Immature natural killer cell (primary cell): ENCODE measurements around the gene SPATA6. TPM values are rescaled to one million over a fixed set of nuclear protein-coding genes. Genes with fewer than 3 reads are reported as not detected.
"Not testable (repeated sequence)": the region's sequence is repeated elsewhere in the genome, so short reads cannot be mapped to it uniquely, and the experiment has no call there.

Source experiments
- DNase-seq, 3 donors: peaks; one replicate each; pipeline ENCODE4 v3.0.0; 2022; ENCODE audit warnings: mixed read lengths in 1 of 3
- H3K27ac Mint-ChIP-seq, 6 donors: one replicate each; pipeline ENCODE4 v1.8.0; 2020; ENCODE audit warnings: mixed read lengths in 6 of 6, mild to moderate bottlenecking in 5 of 6, inconsistent platforms in 4 of 6, moderate library complexity in 3 of 6
- H3K27me3 Mint-ChIP-seq, 3 donors: one replicate each; pipeline ENCODE4 v1.8.0; 2020 to 2021; ENCODE audit warnings: low read depth in 3 of 3, mild to moderate bottlenecking in 3 of 3, mixed read lengths in 3 of 3, moderate library complexity in 3 of 3, inconsistent platforms in 1 of 3
- H3K36me3 Mint-ChIP-seq, 3 donors: one replicate each; pipeline ENCODE4 v1.8.0; 2020; ENCODE audit warnings: mixed read lengths in 3 of 3, inconsistent platforms in 2 of 3, mild to moderate bottlenecking in 2 of 3
- H3K4me1 Mint-ChIP-seq, 2 donors: one replicate each; pipeline ENCODE4 v1.8.0; 2020; ENCODE audit warnings: inconsistent platforms in 2 of 2, mild to moderate bottlenecking in 2 of 2, mixed read lengths in 2 of 2, moderate library complexity in 1 of 2
- H3K4me3 Mint-ChIP-seq, 5 donors: one replicate each; pipeline ENCODE4 v1.8.0; 2020; ENCODE audit warnings: mild to moderate bottlenecking in 5 of 5, mixed read lengths in 5 of 5, inconsistent platforms in 3 of 5, moderate library complexity in 3 of 5
- H3K9me3 Mint-ChIP-seq, 6 donors: one replicate each; pipeline ENCODE4 v1.8.0; 2020; ENCODE audit warnings: mild to moderate bottlenecking in 6 of 6, mixed read lengths in 6 of 6, inconsistent platforms in 4 of 6, moderate library complexity in 3 of 6
- polyA plus RNA-seq, 3 donors: library from polyadenylated mRNA; unstranded; fragments of 300-500 nt; fragmentation: Illumina TruSeq; gene quantifications; one replicate each; pipeline ENCODE4 v1.2.3, GENCODE V29; 2021

Gene SPATA6
- polyA plus RNA-seq, 3 donors from 2014 or later = 1.1 to 2.5 TPM; not detected in 1

DNA sequence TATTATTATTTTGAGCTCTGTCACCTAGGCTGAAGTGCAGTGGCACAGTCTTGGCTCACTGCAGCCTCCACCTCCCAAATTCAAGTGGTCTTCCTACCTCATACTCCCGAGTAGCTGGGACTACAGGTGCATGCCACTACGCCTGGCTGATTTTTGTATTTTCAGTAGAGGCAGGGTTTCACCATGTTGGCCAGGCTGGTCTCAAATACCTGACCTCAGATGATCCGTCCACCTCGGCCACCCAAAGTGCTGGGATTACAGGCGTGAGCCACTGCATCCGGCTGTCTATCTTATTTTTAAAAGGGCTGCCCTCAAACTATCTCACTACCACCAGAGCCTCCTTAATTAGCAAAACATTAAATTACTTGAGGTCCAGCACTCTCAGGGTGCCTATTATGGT lies 177.9 kb downstream of the SPATA6 start:
- H3K36me3 Mint-ChIP-seq, H3K4me1 Mint-ChIP-seq, H3K27me3 Mint-ChIP-seq, DNase-seq, H3K27ac Mint-ChIP-seq, H3K9me3 Mint-ChIP-seq, H3K4me3 Mint-ChIP-seq: not testable (repeated sequence)

DNA sequence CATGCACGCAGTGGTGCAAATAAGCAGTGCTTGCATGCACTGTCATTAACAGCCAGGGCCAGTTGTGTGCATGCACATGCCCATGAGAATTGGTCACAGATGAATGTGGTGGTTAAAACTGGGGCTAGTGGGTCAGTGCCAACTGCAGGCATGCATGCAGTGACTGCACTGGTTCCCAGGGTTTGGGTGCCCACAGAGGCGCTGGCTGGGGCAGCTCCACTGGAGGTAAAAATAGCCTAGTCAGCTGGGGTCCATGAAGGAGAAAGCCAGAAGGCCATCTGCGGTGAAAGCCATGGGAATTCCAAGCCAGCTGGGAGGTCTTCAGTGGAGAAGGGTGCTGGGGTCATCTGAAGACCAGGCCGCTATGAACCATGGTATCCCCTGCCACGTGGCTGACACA lies 179.3 kb downstream of the SPATA6 start:
- Mint-ChIP-seq H3K27ac (no peak overlapping the region), H3K27me3 (peaks cover 0 to 4% (median 0%) of the 10 kb centered on the region in 3 donors), H3K9me3 (peaks cover 0 to 7% (median 0%) of the 10 kb centered on the region in 6 donors), H3K36me3 (no peaks in the 10 kb centered on the region), H3K4me3 (no peak overlapping the region), H3K4me1 (no peaks in the 10 kb centered on the region)
- no peak for DNase-seq

DNA sequence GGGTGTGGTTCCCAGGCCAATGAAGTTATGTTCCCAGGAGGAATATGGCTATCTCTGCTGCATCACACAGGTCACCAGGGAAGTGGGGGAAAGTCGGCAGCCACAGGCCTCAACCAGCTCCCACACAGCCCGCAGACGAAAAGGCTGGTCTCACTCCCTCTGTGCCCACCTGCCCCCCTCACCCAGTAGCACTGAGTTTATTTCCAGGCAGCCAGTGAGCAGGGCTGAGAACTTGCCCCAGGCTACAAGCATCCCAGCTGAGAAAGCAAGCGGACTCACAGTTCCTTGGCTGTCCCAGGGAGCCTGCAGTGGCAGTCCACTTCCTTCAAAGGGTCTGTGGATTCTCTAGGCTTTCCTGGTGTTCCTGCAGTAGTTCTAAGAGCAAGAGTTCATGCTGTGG lies 180.6 kb downstream of the SPATA6 start:
- no peak for DNase-seq
- Mint-ChIP-seq H3K36me3 (no peaks in the 10 kb centered on the region), H3K27ac (no peak overlapping the region), H3K4me3 (no peak overlapping the region), H3K9me3 (peaks cover 0 to 7% (median 0%) of the 10 kb centered on the region in 6 donors), H3K4me1 (no peaks in the 10 kb centered on the region), H3K27me3 (peaks cover 0 to 4% (median 0%) of the 10 kb centered on the region in 3 donors)

DNA sequence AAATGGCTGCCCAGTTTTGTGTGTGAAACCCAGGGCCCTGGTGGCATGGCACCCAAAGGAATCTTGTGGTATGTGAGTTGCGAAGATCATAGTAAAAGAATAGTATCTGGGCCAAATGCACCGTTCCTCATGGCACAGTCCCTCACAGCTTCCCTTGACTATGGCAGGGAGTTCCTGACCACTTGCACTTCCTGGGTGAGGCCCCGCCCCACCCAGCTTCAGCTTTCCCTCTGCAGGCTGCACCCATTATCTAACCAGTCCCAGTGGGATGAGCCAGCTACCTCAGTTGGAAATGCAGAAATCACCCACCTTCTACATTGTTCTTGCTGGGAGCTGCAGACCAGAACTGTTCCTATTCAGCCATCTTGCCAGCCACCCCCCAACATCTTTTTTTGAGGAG lies 186.5 kb downstream of the SPATA6 start:
- Mint-ChIP-seq H3K36me3 (no peaks in the 10 kb centered on the region), H3K27me3 (peaks cover 0 to 2% (median 2%) of the 10 kb centered on the region in 3 donors), H3K27ac (no peak overlapping the region), H3K4me3 (no peak overlapping the region), H3K9me3 (peaks cover 0 to 8% (median 2%) of the 10 kb centered on the region in 6 donors), H3K4me1 (no peaks in the 10 kb centered on the region)
- no peak for DNase-seq

DNA sequence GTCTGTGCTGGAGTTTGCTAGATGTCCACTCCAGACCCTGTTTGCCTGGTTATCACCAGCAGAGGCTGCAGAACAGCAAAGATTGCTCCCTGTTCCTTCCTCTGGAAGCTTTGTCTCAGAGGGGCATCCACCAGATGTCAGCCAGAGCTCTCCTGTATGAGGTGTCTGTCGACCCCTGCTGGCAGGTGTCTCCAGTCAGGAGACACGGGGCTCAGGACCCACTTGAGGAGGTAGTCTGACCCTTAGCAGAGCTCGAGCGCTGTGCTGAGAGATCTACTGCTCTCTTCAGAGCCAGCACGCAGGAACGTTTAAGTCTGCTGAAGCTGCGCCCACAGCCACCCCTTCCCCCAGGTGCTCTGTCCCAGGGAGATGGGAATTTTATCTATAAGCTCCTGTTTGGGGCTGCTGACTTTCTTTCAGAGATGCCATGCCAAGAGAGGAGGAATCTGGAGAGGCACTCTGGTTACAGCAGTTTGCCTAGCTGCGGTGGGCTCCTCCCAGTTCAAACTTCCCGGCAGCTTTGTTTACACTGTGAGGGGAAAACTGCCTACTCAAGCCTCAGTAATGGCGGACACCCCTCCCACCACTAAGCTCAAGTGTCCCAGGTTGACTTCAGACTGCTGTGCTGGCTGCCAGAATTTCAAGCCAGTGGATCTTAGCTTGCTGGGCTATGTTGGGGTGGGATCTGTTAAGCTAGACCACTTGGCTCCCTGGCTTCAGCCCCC lies 187.1 kb downstream of the SPATA6 start:
- not testable (repeated sequence) for H3K9me3 Mint-ChIP-seq, H3K27ac Mint-ChIP-seq, H3K36me3 Mint-ChIP-seq, H3K4me3 Mint-ChIP-seq, H3K4me1 Mint-ChIP-seq, DNase-seq, H3K27me3 Mint-ChIP-seq

DNA sequence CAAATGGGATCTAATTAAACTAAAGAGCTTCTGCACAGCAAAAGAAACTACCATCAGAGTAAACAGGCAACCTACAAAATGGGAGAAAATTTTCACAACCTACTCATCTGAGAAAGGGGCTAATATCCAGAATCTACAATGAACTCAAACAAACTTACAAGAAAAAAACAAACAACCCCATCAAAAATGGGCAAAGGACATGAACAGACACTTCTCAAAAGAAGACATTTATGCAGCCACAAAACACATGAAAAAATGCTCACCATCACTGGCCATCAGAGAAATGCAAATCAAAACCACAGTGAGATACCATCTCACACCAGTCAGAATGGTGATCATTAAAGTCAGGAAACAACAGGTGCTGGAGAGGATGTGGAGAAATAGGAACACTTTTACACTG lies 189.7 kb downstream of the SPATA6 start:
- not testable (repeated sequence) for H3K27ac Mint-ChIP-seq, H3K36me3 Mint-ChIP-seq

DNA sequence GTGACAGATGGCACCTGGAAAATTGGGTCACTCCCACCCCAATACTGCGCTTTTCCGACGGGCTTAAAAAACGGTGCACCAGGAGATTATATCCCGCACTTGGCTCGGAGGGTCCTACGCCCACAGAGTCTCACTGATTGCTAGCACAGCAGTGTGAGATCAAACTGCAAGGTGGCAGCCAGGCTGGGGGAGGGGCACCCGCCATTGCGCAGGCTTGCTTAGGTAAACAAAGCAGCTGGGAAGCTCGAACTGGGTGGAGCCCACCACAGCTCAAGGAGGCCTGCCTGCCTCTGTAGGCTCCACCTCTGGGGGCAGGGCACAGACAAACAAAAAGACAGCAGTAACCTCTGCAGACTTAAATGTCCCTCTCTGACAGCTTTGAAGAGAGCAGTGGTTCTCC lies 194.6 kb downstream of the SPATA6 start:
- not testable (repeated sequence) for H3K27ac Mint-ChIP-seq, H3K4me1 Mint-ChIP-seq, DNase-seq, H3K27me3 Mint-ChIP-seq, H3K9me3 Mint-ChIP-seq, H3K4me3 Mint-ChIP-seq, H3K36me3 Mint-ChIP-seq

More for the DNA sequence above, 189.7 kb downstream of the SPATA6 start:
- not testable (repeated sequence) for H3K4me3 Mint-ChIP-seq, H3K27me3 Mint-ChIP-seq, DNase-seq, H3K4me1 Mint-ChIP-seq, H3K9me3 Mint-ChIP-seq

DNA sequence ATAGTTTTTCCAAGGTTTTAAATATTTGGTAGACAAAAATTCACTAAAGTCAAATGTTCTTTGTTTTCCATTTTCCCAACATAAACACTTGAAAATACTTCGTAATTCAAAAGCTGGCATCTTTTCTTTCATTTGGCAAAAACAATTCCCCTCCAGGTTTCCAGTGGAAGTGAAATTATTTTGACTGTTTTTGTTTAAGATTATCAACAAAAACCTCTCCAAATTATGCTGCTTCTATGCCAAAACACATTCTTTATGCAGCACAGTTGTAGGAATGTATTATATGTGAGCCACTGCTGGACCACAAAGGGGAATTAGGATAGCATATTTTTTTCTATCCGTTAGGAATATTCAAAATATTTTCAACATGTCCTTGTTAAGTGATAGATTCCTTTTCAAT lies 205.4 kb downstream of the SPATA6 start:
- Mint-ChIP-seq H3K4me3 (no peak overlapping the region), H3K36me3 (no peaks in the 10 kb centered on the region), H3K4me1 (no peaks in the 10 kb centered on the region), H3K27ac (no peak overlapping the region), H3K27me3 (peaks cover 0 to 7% (median 3%) of the 10 kb centered on the region in 3 donors), H3K9me3 (peaks cover 0 to 5% (median 0%) of the 10 kb centered on the region in 6 donors)
- DNase-seq = no peak

DNA sequence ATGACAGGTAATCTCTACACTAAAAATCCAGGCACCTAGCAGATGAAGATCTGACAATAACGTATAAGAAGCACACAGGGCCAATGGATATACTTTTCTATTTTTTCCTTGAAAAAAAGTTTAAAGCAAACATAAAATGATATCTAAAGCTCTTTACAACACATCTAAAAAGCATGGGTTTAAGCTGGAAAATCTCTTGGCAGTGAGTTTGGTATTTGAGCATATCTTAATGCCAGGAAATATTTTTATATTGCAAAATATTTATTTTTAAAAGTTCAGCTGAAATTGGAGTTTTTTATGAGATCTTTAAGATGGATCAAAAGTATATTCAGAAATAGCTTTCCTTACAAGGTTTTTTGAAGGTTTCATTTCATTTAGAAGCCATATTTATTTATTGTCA lies 209.0 kb downstream of the SPATA6 start:
- H3K9me3 Mint-ChIP-seq = peaks cover 0 to 5% (median 0%) of the 10 kb centered on the region in 6 donors
- no peaks in the 10 kb centered on the region for H3K4me1 Mint-ChIP-seq
- H3K27ac Mint-ChIP-seq = no peak overlapping the region
- DNase-seq = no peak
- H3K4me3 Mint-ChIP-seq = no peak overlapping the region
- H3K27me3 Mint-ChIP-seq = peaks cover 0 to 5% (median 3%) of the 10 kb centered on the region in 3 donors
- H3K36me3 Mint-ChIP-seq = no peaks in the 10 kb centered on the region

DNA sequence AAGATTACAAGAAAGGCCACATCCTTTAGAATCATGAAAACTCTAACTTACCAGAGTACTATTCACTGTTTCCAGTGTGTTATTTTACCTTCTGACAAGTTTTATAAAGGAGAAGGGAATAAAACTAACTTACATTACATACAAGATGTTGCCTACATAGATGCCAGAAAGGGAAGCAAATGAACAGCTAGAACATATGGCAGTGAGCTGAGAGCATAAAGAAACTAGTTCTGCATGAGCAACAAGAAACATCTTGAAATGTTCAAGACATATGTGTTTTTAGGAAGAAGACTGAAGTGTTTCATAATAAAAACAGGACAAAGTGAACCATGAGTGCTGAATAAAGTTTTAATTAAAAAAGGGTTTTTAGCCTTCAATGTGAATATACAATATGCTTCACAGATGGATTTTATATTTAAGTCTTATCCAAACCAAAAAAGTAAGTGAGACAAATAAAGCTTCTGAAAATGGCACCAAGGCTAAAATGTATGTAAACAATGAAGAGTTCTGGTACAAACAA lies 210.1 kb downstream of the SPATA6 start:
- no peaks in the 10 kb centered on the region for H3K36me3 Mint-ChIP-seq
- DNase-seq = no peak
- no peaks in the 10 kb centered on the region for H3K4me1 Mint-ChIP-seq
- H3K27ac Mint-ChIP-seq = no peak overlapping the region
- no peak overlapping the region for H3K4me3 Mint-ChIP-seq
- H3K27me3 Mint-ChIP-seq = peaks cover 0 to 5% (median 3%) of the 10 kb centered on the region in 3 donors
- H3K9me3 Mint-ChIP-seq = peaks cover 0 to 5% (median 0%) of the 10 kb centered on the region in 6 donors

DNA sequence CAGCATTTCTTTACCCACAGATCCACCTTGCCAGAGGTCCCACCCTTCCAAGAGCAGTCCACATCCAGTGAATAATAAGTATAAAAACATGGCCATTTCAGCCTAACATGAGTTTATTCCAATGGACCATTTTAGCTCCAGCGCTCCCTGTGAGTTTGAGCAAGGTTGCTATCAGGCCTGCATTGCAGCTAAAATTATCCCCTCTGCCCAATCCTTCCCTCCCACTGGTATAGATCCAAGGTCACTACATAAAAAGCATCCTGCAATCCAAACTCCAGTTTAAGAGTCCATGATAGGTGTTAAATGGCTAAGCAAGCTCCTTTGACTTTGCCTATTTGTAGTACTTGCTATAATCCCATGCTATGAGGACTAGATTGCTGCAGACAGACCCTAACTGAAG lies 213.9 kb downstream of the SPATA6 start:
- no peak overlapping the region for H3K4me3 Mint-ChIP-seq
- peaks cover 5 to 7% of the 10 kb centered on the region in 2 donors for H3K4me1 Mint-ChIP-seq
- no peak overlapping the region for H3K27ac Mint-ChIP-seq
- no peaks in the 10 kb centered on the region for H3K36me3 Mint-ChIP-seq
- peaks cover 0 to 2% (median 1%) of the 10 kb centered on the region in 3 donors for H3K27me3 Mint-ChIP-seq
- no peaks in the 10 kb centered on the region for H3K9me3 Mint-ChIP-seq
- no peak for DNase-seq

DNA sequence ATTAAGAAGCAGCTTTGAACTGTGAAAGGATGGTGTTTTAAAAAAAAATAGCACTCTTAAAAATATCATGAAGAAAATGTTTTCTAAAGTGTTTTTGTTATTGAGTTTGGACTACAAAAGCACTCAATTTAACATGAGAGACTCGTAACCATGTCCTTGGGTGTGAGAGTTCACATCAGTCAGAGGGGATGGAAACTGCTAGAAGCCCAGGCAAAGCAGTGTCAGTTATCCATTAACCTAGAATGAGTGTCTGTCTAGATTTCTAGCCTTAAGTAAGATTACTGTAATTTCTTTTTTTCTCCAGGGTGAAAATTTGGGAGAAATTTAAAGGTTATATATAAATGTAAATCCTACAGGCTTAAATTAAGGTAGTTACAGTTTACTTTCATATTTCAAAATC lies 217.8 kb downstream of the SPATA6 start:
- Mint-ChIP-seq H3K4me1 (peaks cover 36 to 45% of the 10 kb centered on the region in 2 donors), H3K9me3 (no peaks in the 10 kb centered on the region), H3K27me3 (peaks cover 0 to 2% (median 1%) of the 10 kb centered on the region in 3 donors), H3K27ac (no peak overlapping the region), H3K4me3 (no peak overlapping the region), H3K36me3 (no peaks in the 10 kb centered on the region)
- no peak for DNase-seq

DNA sequence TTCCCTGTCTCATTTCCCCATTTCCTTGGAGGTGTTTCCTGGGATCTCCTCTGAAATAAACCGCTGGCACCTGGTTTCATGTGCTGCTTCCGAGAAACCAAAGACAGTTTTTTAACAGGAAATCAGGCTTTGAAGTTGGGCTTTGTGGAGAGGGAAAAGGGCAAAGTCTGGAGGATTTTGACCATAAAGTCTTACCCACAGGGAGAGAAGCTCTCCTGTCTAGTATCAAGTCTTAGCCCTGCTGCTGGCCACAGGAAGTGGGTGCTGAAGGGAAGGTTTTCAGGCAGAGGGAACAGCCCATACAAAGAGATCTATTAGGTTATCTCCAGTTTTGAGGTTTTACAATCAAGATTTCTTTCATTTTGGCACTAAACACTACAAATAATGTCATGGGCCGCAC lies 220.2 kb downstream of the SPATA6 start:
- Mint-ChIP-seq H3K4me3 (peak overlapping the region; percentile 29 to 63 (median 57)), H3K36me3 (no peaks in the 10 kb centered on the region), H3K9me3 (no peaks in the 10 kb centered on the region), H3K4me1 (peaks cover 44 to 68% of the 10 kb centered on the region in 2 donors), H3K27ac (peak overlapping the region; percentile 62 to 86 (median 74)), H3K27me3 (peaks cover 0 to 2% (median 1%) of the 10 kb centered on the region in 3 donors)
- peak in 2 of 3 donors; percentile 12 to 20 for DNase-seq

DNA sequence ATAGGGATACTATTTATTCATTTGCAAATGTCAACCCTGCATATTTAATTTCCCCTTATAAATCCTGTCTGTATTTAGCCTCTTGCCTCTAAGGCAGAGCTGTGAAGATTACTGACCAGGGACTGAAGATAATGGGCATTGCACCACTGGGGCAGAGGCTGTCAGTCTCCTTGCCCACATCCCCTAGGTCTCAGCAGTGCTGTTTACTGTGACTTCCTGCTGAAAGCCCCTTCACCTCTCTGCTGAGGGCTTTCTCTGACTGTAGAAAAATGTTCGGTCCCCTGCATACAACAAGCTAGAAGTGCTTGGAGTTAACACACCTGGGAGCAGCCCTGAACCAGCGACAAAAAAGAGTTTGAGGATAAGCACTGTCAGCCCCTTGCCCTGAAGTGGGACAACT lies 220.7 kb downstream of the SPATA6 start:
- Mint-ChIP-seq H3K4me3 (peak overlapping the region; percentile 45 to 63 (median 57)), H3K4me1 (peaks cover 44 to 71% of the 10 kb centered on the region in 2 donors), H3K36me3 (no peaks in the 10 kb centered on the region), H3K9me3 (no peaks in the 10 kb centered on the region), H3K27me3 (peaks cover 0 to 2% (median 1%) of the 10 kb centered on the region in 3 donors), H3K27ac (peak overlapping the region; percentile 27 to 86 (median 73))
- DNase-seq = peak; percentile 36 to 57 (median 57)
